Choroid plexus epithelial cell (primary cell): Measurements from ENCODE around the gene RFFL.

Experiments
- DNase-seq: peaks from one replicate; pipeline ENCODE4 v3.0.0-alpha.2; 2010; ENCODE audit warnings: low read depth
- H3K4me3 ChIP-seq: 2 replicates; pipeline ENCODE4 v1.5.1; 2011; ENCODE audit warnings: low read depth, mild to moderate bottlenecking, control low read depth, low read length, moderate library complexity
- CTCF ChIP-seq: conservative IDR thresholded peaks from 2 replicates; pipeline ENCODE4 v1.5.1; 2011; ENCODE audit warnings: low read depth, mild to moderate bottlenecking, control low read depth, inconsistent platforms, low read length, moderate library complexity

The RFFL gene

GRCh38 chr17:35087731-35088355 lies 24.3 kb upstream of the RFFL start:
- peak overlapping the region; percentile 85 for H3K4me3 ChIP-seq
- TF ChIP-seq CTCF = no peak
- peak; percentile 38 for DNase-seq

GRCh38 chr17:35086931-35087573 lies 23.5 kb upstream of the RFFL start:
- TF ChIP-seq CTCF = no peak
- no peak for DNase-seq
- H3K4me3 ChIP-seq = peak overlapping the region; percentile 85

GRCh38 chr17:35086164-35086563 lies 22.7 kb upstream of the RFFL start:
- TF ChIP-seq CTCF = no peak
- no peak for DNase-seq
- no peak overlapping the region for H3K4me3 ChIP-seq

- DNase-seq = peak; percentile 50
- no peak overlapping the region for H3K4me3 ChIP-seq
- TF ChIP-seq CTCF = no peak
Observed at GRCh38 chr17:35084987-35085386, 21.5 kb upstream of the RFFL start.

GRCh38 chr17:35083071-35083470 lies 19.6 kb upstream of the RFFL start:
- H3K4me3 ChIP-seq = no peak overlapping the region
- DNase-seq = no peak
- TF ChIP-seq CTCF = no peak

- H3K4me3 ChIP-seq = no peak overlapping the region
- no peak for TF ChIP-seq CTCF
- peak; percentile 73 for DNase-seq
Observed at GRCh38 chr17:35082073-35082657, 18.7 kb upstream of the RFFL start.
